Measurements from ENCODE around the gene PTK6.

Gene PTK6

DNA sequence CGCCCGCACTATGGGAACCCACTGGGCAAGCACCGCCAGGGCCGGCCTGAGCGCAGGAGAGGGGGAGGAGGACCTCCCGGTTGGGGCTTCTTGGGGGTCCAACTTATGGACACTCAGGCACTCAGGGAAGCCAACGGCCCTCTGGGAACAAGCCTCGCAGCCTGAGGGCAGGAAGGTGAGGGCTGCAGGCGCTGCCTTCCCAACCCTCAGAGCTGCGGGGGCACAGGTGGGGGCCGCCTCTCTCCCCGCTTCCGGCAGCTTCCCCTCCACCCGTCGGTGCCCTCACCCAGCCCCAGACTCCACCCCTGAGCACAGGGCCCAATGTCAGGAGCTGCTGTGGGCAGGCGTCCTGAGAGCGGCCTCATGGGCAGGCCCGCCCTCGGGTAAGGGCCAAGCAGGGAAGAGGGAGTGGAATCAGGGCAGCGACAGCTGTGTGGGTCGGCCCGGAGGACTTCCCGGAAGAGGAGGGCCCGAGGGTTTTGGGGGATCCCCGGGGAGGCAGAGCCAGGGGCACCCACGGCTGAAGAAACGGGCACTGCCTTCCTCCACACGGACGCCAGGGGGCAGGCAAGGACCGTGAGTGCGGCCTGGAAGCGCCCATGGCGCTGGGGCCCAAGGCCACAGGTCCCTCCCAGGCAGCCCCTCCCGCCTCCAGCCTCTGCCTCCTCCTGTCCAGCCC lies 488 bp upstream of the PTK6 start (continued):
- TF ChIP-seq ZNF571 (tag by site-specific recombination; IDR thresholded peaks at IDR 0.05) (no peak), ZFHX2 (tag by site-specific recombination; conservative IDR thresholded peaks at IDR 0.05) (peak; percentile 82), ZNF221 (tag by site-specific recombination; IDR thresholded peaks at IDR 0.05; ENCODE audit: borderline replicate concordance) (no peak), ZNF530 (tag by site-specific recombination; IDR thresholded peaks at IDR 0.05; ENCODE audit: low read depth) (no peak), ZNF558 (tag by site-specific recombination; IDR thresholded peaks at IDR 0.05) (0 out of 2 replicates have a peak, but pooled peaks have one; percentile 33), ZNF223 (tag by site-specific recombination; IDR thresholded peaks at IDR 0.05) (no peak), ZNF521 (tag by site-specific recombination; IDR thresholded peaks at IDR 0.05) (no peak), GLIS2 (tag by site-specific recombination; IDR thresholded peaks at IDR 0.05) (peak; percentile 90), KLF16 (tag by site-specific recombination; IDR thresholded peaks at IDR 0.05) (peak; percentile 91), IKZF3 (tag by site-specific recombination; IDR thresholded peaks at IDR 0.05) (no peak), GFI1B (tag by site-specific recombination; IDR thresholded peaks at IDR 0.05) (no peak), ZNF266 (tag by site-specific recombination; IDR thresholded peaks at IDR 0.05; ENCODE audit: low read depth) (no peak), ZNF112 (tag by site-specific recombination; IDR thresholded peaks at IDR 0.05) (no peak), ZNF114 (tag by site-specific recombination; IDR thresholded peaks at IDR 0.05) (no peak), MEIS1 (CRISPR knock-in tag; IDR thresholded peaks at IDR 0.05; ENCODE audit: borderline replicate concordance) (no peak), KLF8 (tag by site-specific recombination; IDR thresholded peaks at IDR 0.05) (peak; percentile 92), ZNF501 (tag by site-specific recombination; IDR thresholded peaks at IDR 0.05) (no peak), YY1 (tag by site-specific recombination; IDR thresholded peaks at IDR 0.05) (peak; percentile 68; the same call in 1 of the 2 replicates), ZNF37A (tag by site-specific recombination; IDR thresholded peaks at IDR 0.05) (no peak), ZNF426 (tag by site-specific recombination; IDR thresholded peaks at IDR 0.05) (no peak), ZNF354C (tag by site-specific recombination; IDR thresholded peaks at IDR 0.05; ENCODE audit: borderline replicate concordance, low read depth) (no peak), ZNF138 (tag by site-specific recombination; IDR thresholded peaks at IDR 0.05; ENCODE audit: borderline replicate concordance) (no peak), ZNF529 (tag by site-specific recombination; IDR thresholded peaks at IDR 0.05; ENCODE audit: insufficient replicate concordance) (no peak), ZNF155 (tag by site-specific recombination; IDR thresholded peaks at IDR 0.05) (no peak), ZNF596 (tag by site-specific recombination; IDR thresholded peaks at IDR 0.05) (no peak)
- TF ChIP-seq, protein P1, sequence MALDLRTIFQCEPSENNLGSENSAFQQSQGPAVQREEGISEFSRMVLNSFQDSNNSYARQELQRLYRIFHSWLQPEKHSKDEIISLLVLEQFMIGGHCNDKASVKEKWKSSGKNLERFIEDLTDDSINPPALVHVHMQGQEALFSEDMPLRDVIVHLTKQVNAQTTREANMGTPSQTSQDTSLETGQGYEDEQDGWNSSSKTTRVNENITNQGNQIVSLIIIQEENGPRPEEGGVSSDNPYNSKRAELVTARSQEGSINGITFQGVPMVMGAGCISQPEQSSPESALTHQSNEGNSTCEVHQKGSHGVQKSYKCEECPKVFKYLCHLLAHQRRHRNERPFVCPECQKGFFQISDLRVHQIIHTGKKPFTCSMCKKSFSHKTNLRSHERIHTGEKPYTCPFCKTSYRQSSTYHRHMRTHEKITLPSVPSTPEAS (tag by site-specific recombination; IDR thresholded peaks at IDR 0.05) = 0 out of 2 replicates have a peak, but pooled peaks have one; percentile 33
- TF ChIP-seq, protein P2, sequence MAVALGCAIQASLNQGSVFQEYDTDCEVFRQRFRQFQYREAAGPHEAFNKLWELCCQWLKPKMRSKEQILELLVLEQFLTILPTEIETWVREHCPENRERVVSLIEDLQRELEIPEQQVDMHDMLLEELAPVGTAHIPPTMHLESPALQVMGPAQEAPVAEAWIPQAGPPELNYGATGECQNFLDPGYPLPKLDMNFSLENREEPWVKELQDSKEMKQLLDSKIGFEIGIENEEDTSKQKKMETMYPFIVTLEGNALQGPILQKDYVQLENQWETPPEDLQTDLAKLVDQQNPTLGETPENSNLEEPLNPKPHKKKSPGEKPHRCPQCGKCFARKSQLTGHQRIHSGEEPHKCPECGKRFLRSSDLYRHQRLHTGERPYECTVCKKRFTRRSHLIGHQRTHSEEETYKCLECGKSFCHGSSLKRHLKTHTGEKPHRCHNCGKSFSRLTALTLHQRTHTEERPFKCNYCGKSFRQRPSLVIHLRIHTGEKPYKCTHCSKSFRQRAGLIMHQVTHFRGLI (tag by site-specific recombination; IDR thresholded peaks at IDR 0.05) = no peak
- TF ChIP-seq, protein P3, sequence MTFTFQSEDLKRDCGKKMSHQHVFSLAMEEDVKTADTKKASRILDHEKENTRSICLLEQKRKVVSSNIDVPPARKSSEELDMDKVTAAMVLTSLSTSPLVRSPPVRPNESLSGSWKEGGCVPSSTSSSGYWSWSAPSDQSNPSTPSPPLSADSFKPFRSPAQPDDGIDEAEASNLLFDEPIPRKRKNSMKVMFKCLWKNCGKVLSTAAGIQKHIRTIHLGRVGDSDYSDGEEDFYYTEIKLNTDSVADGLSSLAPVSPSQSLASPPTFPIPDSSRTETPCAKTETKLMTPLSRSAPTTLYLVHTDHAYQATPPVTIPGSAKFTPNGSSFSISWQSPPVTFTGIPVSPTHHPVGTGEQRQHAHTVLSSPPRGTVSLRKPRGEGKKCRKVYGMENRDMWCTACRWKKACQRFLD (tag by site-specific recombination; IDR thresholded peaks at IDR 0.05) = no peak
- TF ChIP-seq, protein P4, sequence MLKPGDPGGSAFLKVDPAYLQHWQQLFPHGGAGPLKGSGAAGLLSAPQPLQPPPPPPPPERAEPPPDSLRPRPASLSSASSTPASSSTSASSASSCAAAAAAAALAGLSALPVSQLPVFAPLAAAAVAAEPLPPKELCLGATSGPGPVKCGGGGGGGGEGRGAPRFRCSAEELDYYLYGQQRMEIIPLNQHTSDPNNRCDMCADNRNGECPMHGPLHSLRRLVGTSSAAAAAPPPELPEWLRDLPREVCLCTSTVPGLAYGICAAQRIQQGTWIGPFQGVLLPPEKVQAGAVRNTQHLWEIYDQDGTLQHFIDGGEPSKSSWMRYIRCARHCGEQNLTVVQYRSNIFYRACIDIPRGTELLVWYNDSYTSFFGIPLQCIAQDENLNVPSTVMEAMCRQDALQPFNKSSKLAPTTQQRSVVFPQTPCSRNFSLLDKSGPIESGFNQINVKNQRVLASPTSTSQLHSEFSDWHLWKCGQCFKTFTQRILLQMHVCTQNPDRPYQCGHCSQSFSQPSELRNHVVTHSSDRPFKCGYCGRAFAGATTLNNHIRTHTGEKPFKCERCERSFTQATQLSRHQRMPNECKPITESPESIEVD (tag by site-specific recombination; IDR thresholded peaks at IDR 0.05) = no peak
- TF ChIP-seq, protein P5, sequence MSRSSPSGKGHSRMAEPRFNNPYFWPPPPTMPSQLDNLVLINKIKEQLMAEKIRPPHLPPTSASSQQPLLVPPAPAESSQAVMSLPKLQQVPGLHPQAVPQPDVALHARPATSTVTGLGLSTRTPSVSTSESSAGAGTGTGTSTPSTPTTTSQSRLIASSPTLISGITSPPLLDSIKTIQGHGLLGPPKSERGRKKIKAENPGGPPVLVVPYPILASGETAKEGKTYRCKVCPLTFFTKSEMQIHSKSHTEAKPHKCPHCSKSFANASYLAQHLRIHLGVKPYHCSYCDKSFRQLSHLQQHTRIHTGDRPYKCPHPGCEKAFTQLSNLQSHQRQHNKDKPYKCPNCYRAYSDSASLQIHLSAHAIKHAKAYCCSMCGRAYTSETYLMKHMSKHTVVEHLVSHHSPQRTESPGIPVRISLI (tag by site-specific recombination; IDR thresholded peaks at IDR 0.05) = no peak
- TF ChIP-seq, protein P6, sequence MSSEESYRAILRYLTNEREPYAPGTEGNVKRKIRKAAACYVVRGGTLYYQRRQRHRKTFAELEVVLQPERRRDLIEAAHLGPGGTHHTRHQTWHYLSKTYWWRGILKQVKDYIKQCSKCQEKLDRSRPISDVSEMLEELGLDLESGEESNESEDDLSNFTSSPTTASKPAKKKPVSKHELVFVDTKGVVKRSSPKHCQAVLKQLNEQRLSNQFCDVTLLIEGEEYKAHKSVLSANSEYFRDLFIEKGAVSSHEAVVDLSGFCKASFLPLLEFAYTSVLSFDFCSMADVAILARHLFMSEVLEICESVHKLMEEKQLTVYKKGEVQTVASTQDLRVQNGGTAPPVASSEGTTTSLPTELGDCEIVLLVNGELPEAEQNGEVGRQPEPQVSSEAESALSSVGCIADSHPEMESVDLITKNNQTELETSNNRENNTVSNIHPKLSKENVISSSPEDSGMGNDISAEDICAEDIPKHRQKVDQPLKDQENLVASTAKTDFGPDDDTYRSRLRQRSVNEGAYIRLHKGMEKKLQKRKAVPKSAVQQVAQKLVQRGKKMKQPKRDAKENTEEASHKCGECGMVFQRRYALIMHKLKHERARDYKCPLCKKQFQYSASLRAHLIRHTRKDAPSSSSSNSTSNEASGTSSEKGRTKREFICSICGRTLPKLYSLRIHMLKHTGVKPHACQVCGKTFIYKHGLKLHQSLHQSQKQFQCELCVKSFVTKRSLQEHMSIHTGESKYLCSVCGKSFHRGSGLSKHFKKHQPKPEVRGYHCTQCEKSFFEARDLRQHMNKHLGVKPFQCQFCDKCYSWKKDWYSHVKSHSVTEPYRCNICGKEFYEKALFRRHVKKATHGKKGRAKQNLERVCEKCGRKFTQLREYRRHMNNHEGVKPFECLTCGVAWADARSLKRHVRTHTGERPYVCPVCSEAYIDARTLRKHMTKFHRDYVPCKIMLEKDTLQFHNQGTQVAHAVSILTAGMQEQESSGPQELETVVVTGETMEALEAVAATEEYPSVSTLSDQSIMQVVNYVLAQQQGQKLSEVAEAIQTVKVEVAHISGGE (tag by site-specific recombination; conservative IDR thresholded peaks at IDR 0.05; ENCODE audit: low read depth) = peak; percentile 82

Data from HEK293 (cell line).